GM12878 (cell line): Measurements from ENCODE around the gene CCM2. TPM values are rescaled to one million over a fixed set of nuclear protein-coding genes. Genes with fewer than 3 reads are reported as not detected.

ENCODE experiments used
- ATAC-seq: fragments of 200-7000 bp; cut with Tn5 transposase; 3 replicates; pipeline ENCODE4 v1.9.1; 2020; ENCODE audit warnings: mild to moderate bottlenecking, moderate library complexity
- BruUV-seq: library from RNA; stranded (reverse); fragments of 400-500 nt; replicated peaks from 2 replicates; lab custom pipeline; 2021; lab: Mats Ljungman, UMichigan
- CTCF ChIA-PET: fragments of 300-600 bp; sonication (Branson Sonifier 250); formaldehyde crosslinking; extraction: SDS; loops from one replicate; lab custom pipeline; 2021; ENCODE audit warnings: inconsistent platforms; lab: Yijun Ruan, JAX
- POLR2A ChIA-PET: fragments of 350-600 bp; formaldehyde crosslinking; extraction: SDS; loops from one replicate; lab custom pipeline; 2021; ENCODE audit warnings: inconsistent platforms; lab: Charles Lee
- RAD21 ChIA-PET: fragments of 300-600 bp; sonication (Branson Sonifier 250); formaldehyde crosslinking; loops from one replicate; lab custom pipeline; 2023; ENCODE audit warnings: antibody characterized with exemption; ENCODE audit not compliant: unreplicated experiment; lab: Charles Lee
- SMC1A ChIA-PET: fragments of 300-600 bp; sonication (Branson Sonifier 250); formaldehyde crosslinking; loops from one replicate; lab custom pipeline; 2023; ENCODE audit not compliant: unreplicated experiment, uncharacterized antibody; lab: Charles Lee
- DNase-seq: peaks from one replicate; pipeline ENCODE4 v3.0.0-alpha.2; 2011; ENCODE audit warnings: low read depth, low spot score
- FAIRE-seq: peaks from 3 replicates; lab custom pipeline; 2011; peaks lifted over from hg19 to GRCh38; lab: Jason Lieb, UNC
- H2AFZ ChIP-seq: 2 replicates; pipeline ENCODE4 v1.6.0; 2011; ENCODE audit warnings: low read depth, low read length, control low read depth; ENCODE audit not compliant: control insufficient read depth
- H3K27ac ChIP-seq: 2 replicates; pipeline ENCODE4 v1.5.1; 2011; ENCODE audit warnings: control low read depth; ENCODE audit not compliant: control insufficient read depth, insufficient read depth
- H3K27me3 ChIP-seq, 2 experiments: replicated peaks in 1 of 2; 2 replicates each; pipeline versions ENCODE4 v1.6.0 to v1.6.1; 2011; ENCODE audit warnings: low read length in 1 of 2; ENCODE audit not compliant: control insufficient read depth in 2 of 2, insufficient read depth in 2 of 2
- H3K36me3 ChIP-seq, 2 experiments: 2 replicates each; pipeline ENCODE4 v1.5.1; 2011; ENCODE audit warnings: low read length in 1 of 2; ENCODE audit not compliant: control insufficient read depth in 2 of 2, insufficient read depth in 2 of 2
- H3K4me1 ChIP-seq: 2 replicates; pipeline ENCODE4 v1.6.1; 2011; ENCODE audit warnings: mild to moderate bottlenecking, low read length, moderate library complexity, mixed read lengths; ENCODE audit not compliant: control insufficient read depth, insufficient read depth
- H3K4me2 ChIP-seq: 2 replicates; pipeline ENCODE4 v1.6.0; 2011; ENCODE audit warnings: control low read depth; ENCODE audit not compliant: control insufficient read depth, insufficient read depth
- H3K4me3 ChIP-seq: fragments of 200-600 bp; sonication (generic); 2 replicates; pipeline ENCODE4 v1.5.1; 2016
- H3K79me2 ChIP-seq: 2 replicates; pipeline ENCODE4 v1.6.0; 2011; ENCODE audit warnings: low read length; ENCODE audit not compliant: control insufficient read depth, insufficient read depth
- H3K9ac ChIP-seq: 2 replicates; pipeline ENCODE4 v1.8.0; 2011; ENCODE audit warnings: low read length, control low read depth, mixed read lengths; ENCODE audit not compliant: control insufficient read depth, insufficient read depth
- H3K9me3 ChIP-seq: replicated peaks from 3 replicates; pipeline ENCODE4 v1.5.1; 2011; ENCODE audit warnings: mild to moderate bottlenecking, low read length; ENCODE audit not compliant: control insufficient read depth, insufficient read depth
- H4K20me1 ChIP-seq: 2 replicates; pipeline ENCODE4 v1.6.0; 2011; ENCODE audit not compliant: control insufficient read depth, insufficient read depth
- MTA3 ChIP-seq: IDR thresholded peaks from 2 replicates; pipeline ENCODE4 v1.6.1; 2012; ENCODE audit warnings: low read length, inconsistent platforms, borderline replicate concordance
- POLR2AphosphoS5 ChIP-seq: IDR thresholded peaks from 2 replicates; pipeline ENCODE4 v1.6.1; 2011; ENCODE audit warnings: mild to moderate bottlenecking, low read length, inconsistent platforms
- SREBF1 ChIP-seq: IDR thresholded peaks from 2 replicates; pipeline ENCODE4 v1.6.1; 2012; ENCODE audit warnings: mild to moderate bottlenecking, low read length
- STAT3 ChIP-seq: IDR thresholded peaks from 2 replicates; pipeline ENCODE4 v1.6.1; 2011; ENCODE audit warnings: low read depth, low read length, improper control_type of control experiment
- WGBS: methylation state at CpG from one replicate; pipeline ENCODE4 v1.1.6; 2016; ENCODE audit warnings: low lambda C conversion rate; ENCODE audit not compliant: insufficient replicate concordance, insufficient coverage; ENCODE audit errors: missing lambda C conversion rate; 5-methylcytosine and 5-hydroxymethylcytosine counted together
- in situ Hi-C: fragments of 300-500 bp; cut with MboI; formaldehyde crosslinking; loops from 9 replicates; pipeline ENCODE4 v1.14.3; 2018; ENCODE audit warnings: mixed read lengths
- intact Hi-C: fragments of 100-400 bp; cut with micrococcal nuclease; formaldehyde crosslinking; loops from one replicate; pipeline ENCODE4 v1.14.2; 2022; ENCODE audit not compliant: unreplicated experiment
- polyA plus RNA-seq, 11 experiments: library from polyadenylated mRNA; depleted of rRNA in 4 of 11; unstranded in 6 of 11; stranded (reverse) in 5 of 11; fragments of >200 nt; fragmentation: Nextera tagmentation in 4 of 11; fragmentation: Illumina TruSeq in 1 of 11; extraction: Ambion mirVana in 4 of 11; extraction: Trizol in 1 of 11; gene quantifications; 1 replicate in 1 of 11; 2 replicates in 10 of 11; pipeline versions ENCODE4 v1.2.1 to v1.2.3, GENCODE V29; 2011 to 2016; ENCODE audit warnings: inconsistent platforms in 2 of 11, missing spikeins in 2 of 11, low read depth in 1 of 11
- total RNA-seq, 4 experiments: library from RNA; depleted of rRNA in 3 of 4; stranded (reverse); fragments of >200 nt in 3 of 4; fragmentation: Illumina TruSeq in 1 of 4; extraction: Trizol in 1 of 4; gene quantifications; 2 replicates each; pipeline versions ENCODE4 v1.2.1 to v1.2.3, GENCODE V29; 2013 to 2021

Gene CCM2
- total and polyA plus RNA-seq, 10 of the 15 experiments (the other 5 are each of a cell fraction or from before 2014, with no cell fraction given), result 1.00 to 82.3 (median 48.7) TPM

DNA sequence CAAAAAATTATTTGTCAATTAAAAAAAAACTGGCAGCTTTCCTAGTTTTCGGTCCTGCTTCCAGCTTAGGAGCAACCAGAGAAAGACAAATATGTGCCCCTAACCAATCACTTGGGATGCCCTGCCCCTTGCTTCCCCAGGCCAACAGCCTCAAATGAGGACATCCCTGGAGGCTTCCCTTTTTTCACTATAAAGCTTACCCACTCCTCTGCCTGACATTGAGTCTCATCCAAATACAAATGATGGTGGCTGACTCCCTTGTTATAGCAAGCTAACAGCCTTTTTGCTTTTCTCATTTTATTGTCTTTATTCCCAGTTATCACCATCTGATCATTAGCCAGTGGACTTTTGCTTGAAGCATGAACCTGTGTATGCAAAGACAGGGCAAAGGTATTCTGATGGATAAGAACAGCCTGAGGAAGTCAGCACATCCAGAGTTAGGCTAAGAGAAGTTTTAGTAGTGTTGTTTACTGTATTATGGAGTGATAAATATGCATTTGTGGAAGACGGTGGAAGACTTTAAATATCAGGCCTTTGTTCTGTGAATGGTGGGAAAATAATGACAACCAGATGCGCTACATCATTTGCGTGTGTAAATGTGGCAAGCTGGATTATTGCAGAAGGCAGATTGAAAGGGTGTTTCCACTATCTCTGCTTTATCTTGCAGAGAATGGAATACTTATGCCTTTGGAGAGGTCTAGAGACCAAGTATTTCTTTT, 1.7 kb upstream of the CCM2 start:
- FAIRE-seq (no peak), DNase-seq (no peak), ATAC-seq (no peak)
- intact Hi-C loops (no loop called here), in situ Hi-C loops (no loop called here)
- BruUV-seq, result no TSS peak
- H3K79me2 ChIP-seq, result peaks cover 32% of the 10 kb centered on the region
- ChIA-PET RAD21 (interaction anchor here (0.7 to 9.9 kb wide), 7 partner anchors 10 to 152 kb away, joined by 3 to 303 read pairs (median 7); partner anchors contain the start of genes H2AZ2 and MYO1G), CTCF (interaction anchor here (0.6 to 4.7 kb wide), 4 partner anchors 16 to 149 kb away, joined by 3 to 52 read pairs (median 5); no protein-coding TSS in a partner anchor), SMC1A (interaction anchor here (0.6 to 10.5 kb wide), 6 partner anchors 18 to 558 kb away, joined by 3 to 303 read pairs (median 4); partner anchors contain the start of gene MYO1G), POLR2A (interaction anchor here (0.6 to 10.5 kb wide), 8 partner anchors 15 to 365 kb away, joined by 3 to 280 read pairs (median 6); partner anchors contain the start of genes H2AZ2 and MYO1G)
- H3K4me3 ChIP-seq, result peak overlapping the region; percentile 95; the same call in 1 of the 2 replicates
- no peak for TF ChIP-seq SREBF1
- no peak for TF ChIP-seq MTA3
- TF ChIP-seq POLR2AphosphoS5, result no peak
- TF ChIP-seq STAT3, result no peak
- H3K27ac ChIP-seq, result peak overlapping the region; percentile 79
- H3K9me3 ChIP-seq, result no peaks in the 10 kb centered on the region
- no peak overlapping the region; the same call in 1 of the 2 replicates for H3K9ac ChIP-seq
- no peaks in the 10 kb centered on the region for H4K20me1 ChIP-seq
- H3K4me1 ChIP-seq, result peaks cover 43% of the 10 kb centered on the region
- WGBS, result 84% methylated on average over 4 of the region's 4 CpGs
- H3K36me3 ChIP-seq, result no peaks in the 10 kb centered on the region; a peak in 1 of 4 replicates
- H3K27me3 ChIP-seq, result no peaks in the 10 kb centered on the region
- peak overlapping the region; percentile 68 for H3K4me2 ChIP-seq
- no peak overlapping the region for H2AFZ ChIP-seq
